ENCODE measurements around the gene YTHDF2.
"Not testable (repeated sequence)": the region's sequence is repeated elsewhere in the genome, so short reads cannot be mapped to it uniquely, and the experiment has no call there.

DNA sequence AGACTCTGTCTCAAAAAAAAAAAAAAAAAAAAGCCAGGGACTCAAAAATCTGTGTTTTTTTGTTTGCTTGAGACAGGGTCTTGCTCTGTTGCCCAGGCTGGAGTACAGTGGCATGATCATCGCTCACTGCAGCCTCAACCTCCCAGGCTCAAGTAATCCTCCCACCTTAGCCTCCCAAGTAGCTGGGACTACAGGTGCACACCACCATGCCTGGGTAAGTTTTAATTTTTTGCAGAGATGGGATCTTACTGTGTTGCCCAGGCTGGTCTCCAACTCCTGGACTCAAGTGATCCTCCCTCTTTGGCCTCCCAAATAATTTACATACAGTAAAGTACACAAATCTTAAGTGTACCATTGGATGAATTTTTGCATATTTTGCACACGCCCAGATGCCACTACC, 55.2 kb downstream of the YTHDF2 start:
- TF ChIP-seq, protein P1, sequence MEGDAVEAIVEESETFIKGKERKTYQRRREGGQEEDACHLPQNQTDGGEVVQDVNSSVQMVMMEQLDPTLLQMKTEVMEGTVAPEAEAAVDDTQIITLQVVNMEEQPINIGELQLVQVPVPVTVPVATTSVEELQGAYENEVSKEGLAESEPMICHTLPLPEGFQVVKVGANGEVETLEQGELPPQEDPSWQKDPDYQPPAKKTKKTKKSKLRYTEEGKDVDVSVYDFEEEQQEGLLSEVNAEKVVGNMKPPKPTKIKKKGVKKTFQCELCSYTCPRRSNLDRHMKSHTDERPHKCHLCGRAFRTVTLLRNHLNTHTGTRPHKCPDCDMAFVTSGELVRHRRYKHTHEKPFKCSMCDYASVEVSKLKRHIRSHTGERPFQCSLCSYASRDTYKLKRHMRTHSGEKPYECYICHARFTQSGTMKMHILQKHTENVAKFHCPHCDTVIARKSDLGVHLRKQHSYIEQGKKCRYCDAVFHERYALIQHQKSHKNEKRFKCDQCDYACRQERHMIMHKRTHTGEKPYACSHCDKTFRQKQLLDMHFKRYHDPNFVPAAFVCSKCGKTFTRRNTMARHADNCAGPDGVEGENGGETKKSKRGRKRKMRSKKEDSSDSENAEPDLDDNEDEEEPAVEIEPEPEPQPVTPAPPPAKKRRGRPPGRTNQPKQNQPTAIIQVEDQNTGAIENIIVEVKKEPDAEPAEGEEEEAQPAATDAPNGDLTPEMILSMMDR (IDR thresholded peaks at IDR 0.05; ENCODE audit: insufficient read depth, low read depth, low read length) = not testable (repeated sequence)
- not testable (repeated sequence) for TF ChIP-seq EZH2 (IDR thresholded peaks at IDR 0.05; ENCODE audit: insufficient read depth, low read length)
